Ishikawa (cell line): ENCODE data around the gene DIAPH3.

ENCODE experiments used
- EGR1 ChIP-seq: IDR thresholded peaks from 2 replicates; pipeline ENCODE4 v1.6.1; 2012
- EP300 ChIP-seq: IDR thresholded peaks from 2 replicates; pipeline ENCODE4 v1.6.1; 2012; ENCODE audit warnings: borderline replicate concordance
- TAF1 ChIP-seq: IDR thresholded peaks from 2 replicates; pipeline ENCODE4 v1.6.1; 2012; ENCODE audit warnings: low read depth, mild to moderate bottlenecking

DNA sequence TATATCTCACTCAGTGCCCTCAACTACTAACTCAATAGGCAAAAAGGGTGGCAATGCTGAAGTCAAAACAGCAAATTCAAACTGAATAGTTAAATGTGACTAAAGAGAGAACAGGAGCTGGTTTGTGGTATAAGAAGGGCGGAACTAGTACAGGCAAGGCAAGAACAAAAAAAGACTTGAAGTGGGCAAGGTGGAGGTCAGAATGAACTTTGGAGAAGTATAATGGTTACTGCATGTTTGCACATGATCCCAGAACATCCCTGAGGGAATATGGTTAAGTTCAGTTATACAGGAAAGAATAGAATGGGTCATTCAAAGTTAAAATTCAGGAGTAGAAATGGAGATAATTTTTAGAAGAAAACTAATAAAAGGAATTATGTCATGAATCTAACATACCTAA, 85.5 kb downstream of the DIAPH3 start:
- TF ChIP-seq EP300 (no peak), EGR1 (no peak), TAF1 (no peak)
